Smooth muscle cell (in vitro differentiated cells): ENCODE measurements around the gene RAD1. TPM values are rescaled to one million over a fixed set of nuclear protein-coding genes. Genes with fewer than 3 reads are reported as not detected.

Source experiments
- DNase-seq: peaks from one replicate; lab custom pipeline; 2025; ENCODE audit not compliant: unreplicated experiment; lab: John Stamatoyannopoulos, UW
- H2AFZ ChIP-seq: fragments of 200-600 bp; sonication (generic); 2 replicates; pipeline ENCODE4 v1.6.0; 2016; ENCODE audit warnings: antibody characterized with exemption, low read depth, mild to moderate bottlenecking
- H3F3A ChIP-seq: fragments of 200-600 bp; sonication (generic); 2 replicates; pipeline ENCODE4 v1.6.0; 2017; ENCODE audit warnings: antibody characterized with exemption, low read depth
- H3K27ac ChIP-seq: fragments of 200-600 bp; sonication (generic); 2 replicates; pipeline ENCODE4 v1.5.1; 2016; ENCODE audit warnings: low read depth, mild to moderate bottlenecking
- H3K27me3 ChIP-seq: fragments of 200-600 bp; sonication (generic); 2 replicates; pipeline ENCODE4 v1.6.1; 2016; ENCODE audit warnings: low read depth, mild to moderate bottlenecking
- H3K36me3 ChIP-seq: fragments of 200-600 bp; sonication (generic); 2 replicates; pipeline ENCODE4 v1.5.1; 2016; ENCODE audit warnings: low read depth
- H3K4me1 ChIP-seq: fragments of 200-600 bp; sonication (generic); 2 replicates; pipeline ENCODE4 v1.5.1; 2016; ENCODE audit warnings: low read depth
- H3K4me2 ChIP-seq: fragments of 200-600 bp; sonication (generic); 2 replicates; pipeline ENCODE4 v1.6.0; 2016; ENCODE audit warnings: mild to moderate bottlenecking
- H3K4me3 ChIP-seq: fragments of 200-600 bp; sonication (generic); 2 replicates; pipeline ENCODE4 v1.5.1; 2016; ENCODE audit warnings: mild to moderate bottlenecking
- H3K79me2 ChIP-seq: fragments of 200-600 bp; sonication (generic); 2 replicates; pipeline ENCODE4 v1.6.0; 2016; ENCODE audit warnings: low read depth, mild to moderate bottlenecking
- H3K9ac ChIP-seq: fragments of 200-600 bp; sonication (generic); 2 replicates; pipeline ENCODE4 v1.6.0; 2016; ENCODE audit warnings: low read depth
- H3K9me3 ChIP-seq: fragments of 200-600 bp; sonication (generic); replicated peaks from 2 replicates; pipeline ENCODE4 v1.5.1; 2016; ENCODE audit warnings: low read depth
- H4K20me1 ChIP-seq: fragments of 200-600 bp; sonication (generic); 2 replicates; pipeline ENCODE4 v1.6.0; 2016; ENCODE audit warnings: low read depth
- CTCF ChIP-seq: fragments of 200-600 bp; sonication (generic); IDR thresholded peaks from 2 replicates; pipeline ENCODE4 v1.5.1; 2017; ENCODE audit warnings: borderline replicate concordance, mild to moderate bottlenecking, antibody characterized with exemption; ENCODE audit not compliant: insufficient read depth, poor library complexity, severe bottlenecking
- WGBS: methylation state at CpG from one replicate; pipeline ENCODE4 v1.1.7; 2016; ENCODE audit warnings: low lambda C conversion rate; 5-methylcytosine and 5-hydroxymethylcytosine counted together
- polyA plus RNA-seq: library from polyadenylated mRNA; unstranded; fragments of >200 nt; fragmentation: Nextera tagmentation; extraction: Ambion mirVana; gene quantifications from 2 replicates; pipeline ENCODE4 v1.2.1, GENCODE V29; 2016
- total RNA-seq: library from RNA; depleted of rRNA; stranded (reverse); fragments of >200 nt; gene quantifications from 2 replicates; pipeline ENCODE4 v1.2.3, GENCODE V29; 2014

Gene RAD1
- total and polyA plus RNA-seq, 2 experiments from 2014 or later: 14.5 to 26.4 TPM

GRCh38 chr5:34866989-34867471 lies 48.3 kb downstream of the RAD1 start:
- no peak overlapping the region for H3K27ac ChIP-seq
- H3K9me3 ChIP-seq: no peaks in the 10 kb centered on the region
- no peak overlapping the region for H2AFZ ChIP-seq
- no peak overlapping the region for H3K9ac ChIP-seq
- no peaks in the 10 kb centered on the region for H3K27me3 ChIP-seq
- no peaks in the 10 kb centered on the region for H3K4me1 ChIP-seq
- H4K20me1 ChIP-seq: no peaks in the 10 kb centered on the region
- DNase-seq: no peak
- H3F3A ChIP-seq: no peaks in the 10 kb centered on the region
- TF ChIP-seq CTCF: no peak
- no peak overlapping the region for H3K4me2 ChIP-seq
- H3K79me2 ChIP-seq: no peaks in the 10 kb centered on the region
- H3K36me3 ChIP-seq: no peaks in the 10 kb centered on the region
- H3K4me3 ChIP-seq: no peak overlapping the region
- 65% methylated on average over 3 of the region's 3 CpGs for WGBS

DNA sequence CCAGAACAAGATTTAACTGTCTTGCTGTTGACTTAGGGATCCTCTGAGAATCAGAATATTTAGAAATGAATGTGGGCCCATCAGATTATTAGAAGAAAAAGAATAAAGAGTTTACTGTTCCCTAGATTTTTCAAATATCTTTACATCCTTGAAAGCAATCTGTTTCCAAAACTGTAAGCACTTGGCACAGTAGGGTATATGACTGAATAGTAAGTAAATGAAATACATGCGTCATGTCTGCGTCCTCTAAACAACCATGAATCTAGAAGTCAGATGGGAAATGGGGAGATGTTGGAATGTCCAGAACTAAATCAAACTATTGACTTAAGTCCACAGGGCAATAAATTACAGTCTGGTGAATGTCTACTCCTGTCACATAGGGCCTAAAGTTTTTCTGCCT lies 50.2 kb downstream of the RAD1 start:
- H3K9ac ChIP-seq: no peak overlapping the region
- no peaks in the 10 kb centered on the region for H3K79me2 ChIP-seq
- no peak overlapping the region for H3K4me3 ChIP-seq
- WGBS: 97% methylated on average over 2 of the region's 2 CpGs
- no peak overlapping the region for H3K4me2 ChIP-seq
- no peaks in the 10 kb centered on the region for H3K36me3 ChIP-seq
- H3K27me3 ChIP-seq: no peaks in the 10 kb centered on the region
- H3F3A ChIP-seq: no peaks in the 10 kb centered on the region
- DNase-seq: no peak
- H3K9me3 ChIP-seq: no peaks in the 10 kb centered on the region
- H3K27ac ChIP-seq: no peak overlapping the region
- H2AFZ ChIP-seq: no peak overlapping the region
- no peaks in the 10 kb centered on the region for H3K4me1 ChIP-seq
- H4K20me1 ChIP-seq: no peaks in the 10 kb centered on the region
- no peak for TF ChIP-seq CTCF

DNA sequence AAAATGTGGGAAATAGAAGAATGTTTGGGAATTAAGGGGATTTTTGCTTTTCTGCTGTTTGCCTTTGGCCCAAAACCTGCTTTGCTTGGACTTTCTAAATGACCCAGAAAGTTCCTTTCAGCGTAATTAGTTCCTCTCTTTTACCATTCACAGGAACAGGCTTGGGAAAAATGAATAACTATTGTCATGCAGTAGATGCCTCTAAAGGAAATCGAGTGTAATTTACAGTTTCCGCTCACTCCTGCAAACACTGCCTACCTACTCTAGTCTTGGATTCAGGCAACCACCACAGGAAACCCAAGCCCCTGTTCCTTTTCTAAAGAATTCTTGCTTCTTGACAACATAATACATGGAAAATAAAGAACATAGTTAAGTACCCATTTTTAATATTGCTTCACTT lies 51.4 kb downstream of the RAD1 start:
- no peak overlapping the region for H2AFZ ChIP-seq
- H3K4me2 ChIP-seq: no peak overlapping the region
- H3K4me3 ChIP-seq: no peak overlapping the region
- H3K27ac ChIP-seq: no peak overlapping the region
- H3K9me3 ChIP-seq: no peaks in the 10 kb centered on the region
- H3K36me3 ChIP-seq: no peaks in the 10 kb centered on the region
- H3K27me3 ChIP-seq: no peaks in the 10 kb centered on the region
- no peak for DNase-seq
- H3K9ac ChIP-seq: no peak overlapping the region
- TF ChIP-seq CTCF: no peak
- 65% methylated on average over 3 of the region's 3 CpGs for WGBS
- H4K20me1 ChIP-seq: no peaks in the 10 kb centered on the region
- no peaks in the 10 kb centered on the region for H3K4me1 ChIP-seq
- H3K79me2 ChIP-seq: no peaks in the 10 kb centered on the region
- no peaks in the 10 kb centered on the region for H3F3A ChIP-seq

DNA sequence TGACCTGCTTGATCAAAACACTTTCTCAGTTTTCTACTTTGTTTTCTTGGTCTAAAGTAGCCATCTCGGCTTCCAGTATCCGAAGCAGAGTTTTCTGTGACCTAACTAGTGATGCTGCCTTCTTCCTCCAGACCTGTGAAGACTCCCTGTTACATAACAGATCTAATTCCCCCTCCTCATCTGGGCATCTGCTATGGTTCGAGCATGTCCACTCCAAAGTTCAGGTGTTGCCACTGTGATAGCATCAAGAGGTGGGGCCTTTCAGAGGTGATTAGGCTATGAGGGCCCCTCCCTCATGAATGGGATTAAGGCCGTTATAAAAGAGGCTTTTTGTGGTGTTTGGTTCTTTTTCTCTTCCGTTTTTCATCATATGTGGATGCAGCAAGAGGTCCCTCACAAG lies 56.1 kb downstream of the RAD1 start:
- 48% methylated on average over 5 of the region's 5 CpGs for WGBS

More for the DNA sequence above, 56.1 kb downstream of the RAD1 start:
- Histone ChIP-seq H3K27ac (no peak overlapping the region), H4K20me1 (no peaks in the 10 kb centered on the region), H3K27me3 (no peaks in the 10 kb centered on the region), H3K4me1 (no peaks in the 10 kb centered on the region), H3K36me3 (no peaks in the 10 kb centered on the region), H2AFZ (no peak overlapping the region), H3K9me3 (no peaks in the 10 kb centered on the region), H3K4me2 (no peak overlapping the region), H3K79me2 (no peaks in the 10 kb centered on the region), H3K9ac (no peak overlapping the region), H3K4me3 (no peak overlapping the region), H3F3A (no peaks in the 10 kb centered on the region)
- no peak for TF ChIP-seq CTCF
- no peak for DNase-seq
